Endothelial cell of umbilical vein (primary cell): ENCODE results near the gene SPAG6. TPM values are rescaled to one million over a fixed set of nuclear protein-coding genes. Genes with fewer than 3 reads are reported as not detected.

ENCODE experiments used
- BruUV-seq: library from RNA; stranded (reverse); fragments of 400-500 nt; replicated peaks from 2 replicates; lab custom pipeline; 2021; lab: Mats Ljungman, UMichigan
- CTCF ChIA-PET: fragments of 300-600, 350-600 bp; sonication (Branson Sonifier 250); formaldehyde crosslinking; loops from one replicate; lab custom pipeline; 2021; ENCODE audit warnings: antibody characterized with exemption, inconsistent platforms; lab: Charles Lee
- POLR2A ChIA-PET: fragments of 300-600, 350-600 bp; sonication (Branson Sonifier 250); formaldehyde crosslinking; loops from one replicate; lab custom pipeline; 2021; ENCODE audit warnings: antibody characterized with exemption, inconsistent platforms; lab: Charles Lee
- DNase-seq: peaks from one replicate; pipeline ENCODE4 v3.0.0-alpha.2; 2011; ENCODE audit warnings: low read depth, low spot score
- FAIRE-seq: peaks from 2 replicates; lab custom pipeline; 2011; peaks lifted over from hg19 to GRCh38; lab: Jason Lieb, UNC
- H2AFZ ChIP-seq: 2 replicates; pipeline ENCODE4 v1.6.0; 2012; ENCODE audit warnings: low read depth, low read length, control low read depth, inconsistent platforms
- H3K27ac ChIP-seq: 2 replicates; pipeline ENCODE4 v1.5.1; 2011; ENCODE audit warnings: low read depth, mild to moderate bottlenecking, control low read depth, low read length, moderate library complexity; ENCODE audit not compliant: insufficient read depth
- H3K27me3 ChIP-seq, 2 experiments: 2 replicates each; pipeline versions ENCODE4 v1.6.0 to v1.6.1; 2011; ENCODE audit warnings: low read length in 2 of 2, mixed read lengths in 1 of 2; ENCODE audit not compliant: control insufficient read depth in 2 of 2, insufficient read depth in 2 of 2
- H3K36me3 ChIP-seq, 2 experiments: 2 replicates in 1 of 2; 3 replicates in 1 of 2; pipeline ENCODE4 v1.5.1; 2011; ENCODE audit warnings: low read length in 2 of 2, mild to moderate bottlenecking in 1 of 2, moderate library complexity in 1 of 2; ENCODE audit not compliant: control insufficient read depth in 2 of 2, insufficient read depth in 2 of 2; ENCODE audit errors: extremely low read depth in 1 of 2
- H3K4me1 ChIP-seq: 3 replicates; pipeline ENCODE4 v1.5.1; 2011; ENCODE audit warnings: mild to moderate bottlenecking, low read length; ENCODE audit not compliant: control insufficient read depth, insufficient read depth; ENCODE audit errors: extremely low read depth
- H3K4me2 ChIP-seq: 2 replicates; pipeline ENCODE4 v1.6.1; 2011; ENCODE audit warnings: low read length, control low read depth, mixed read lengths; ENCODE audit not compliant: insufficient read depth
- H3K4me3 ChIP-seq, 3 experiments: fragments of 200-600 bp in 1 of 3; sonication (generic), shearing (Covaris generic) in 1 of 3; replicated peaks in 1 of 3; 2 replicates each; pipeline ENCODE4 v1.5.1; 2011 to 2016; ENCODE audit warnings: control low read depth in 3 of 3, low read length in 3 of 3, mild to moderate bottlenecking in 2 of 3, inconsistent platforms in 1 of 3, low read depth in 1 of 3, moderate library complexity in 1 of 3; ENCODE audit not compliant: insufficient read depth in 1 of 3
- H3K79me2 ChIP-seq: 2 replicates; pipeline ENCODE4 v1.6.0; 2012; ENCODE audit warnings: low read length, inconsistent platforms; ENCODE audit not compliant: control insufficient read depth, insufficient read depth
- H3K9ac ChIP-seq: replicated peaks from 2 replicates; pipeline ENCODE3; 2011; ENCODE audit warnings: low read length, control low read depth; ENCODE audit not compliant: insufficient read depth; ENCODE audit errors: extremely low read depth
- H3K9me1 ChIP-seq: replicated peaks from 3 replicates; pipeline ENCODE4 v1.6.0; 2011; ENCODE audit warnings: mild to moderate bottlenecking, low read length; ENCODE audit not compliant: control insufficient read depth, insufficient read depth; ENCODE audit errors: extremely low read depth
- H3K9me3 ChIP-seq: replicated peaks from 2 replicates; pipeline ENCODE4 v1.5.1; 2012; ENCODE audit warnings: low read length, inconsistent platforms; ENCODE audit not compliant: control insufficient read depth, insufficient read depth
- H4K20me1 ChIP-seq: replicated peaks from 2 replicates; pipeline ENCODE3; 2011; ENCODE audit warnings: mild to moderate bottlenecking, low read length; ENCODE audit not compliant: control insufficient read depth, insufficient read depth; ENCODE audit errors: extremely low read depth
- EZH2 ChIP-seq: IDR thresholded peaks from 2 replicates; pipeline ENCODE4 v1.6.1; 2012; ENCODE audit warnings: borderline replicate concordance, low read depth, mild to moderate bottlenecking, moderate library complexity, low read length, inconsistent platforms; ENCODE audit not compliant: severe bottlenecking
- FOS ChIP-seq: IDR thresholded peaks from 2 replicates; pipeline ENCODE4 v1.6.1; 2011; ENCODE audit warnings: mild to moderate bottlenecking, low read length, moderate library complexity, borderline replicate concordance; ENCODE audit not compliant: insufficient read depth
- GATA2 ChIP-seq: IDR thresholded peaks from 2 replicates; pipeline ENCODE4 v1.7.0; 2011; ENCODE audit warnings: low read depth, mild to moderate bottlenecking, moderate library complexity, mixed read lengths, low read length; ENCODE audit not compliant: insufficient read length, insufficient read depth
- JUN ChIP-seq: IDR thresholded peaks from 2 replicates; pipeline ENCODE4 v1.6.1; 2011; ENCODE audit warnings: borderline replicate concordance, low read depth; ENCODE audit not compliant: insufficient read length, insufficient read depth
- MYC ChIP-seq: IDR thresholded peaks from one replicate; pipeline ENCODE4 v1.6.1; 2011; ENCODE audit warnings: mild to moderate bottlenecking, low read depth, low read length
- POLR2A ChIP-seq: IDR thresholded peaks from 2 replicates; pipeline ENCODE4 v1.6.1; 2012; ENCODE audit warnings: low read depth, mild to moderate bottlenecking, control low read depth, low read length
- POLR2AphosphoS5 ChIP-seq: IDR thresholded peaks from 2 replicates; pipeline ENCODE4 v1.6.1; 2012; ENCODE audit warnings: low read depth, mild to moderate bottlenecking, control low read depth, low read length, moderate library complexity; ENCODE audit not compliant: insufficient read depth
- dilution Hi-C: fragments of 300-500 bp; cut with MboI; formaldehyde crosslinking; loops from one replicate; pipeline ENCODE4 v1.15.0; 2019; ENCODE audit warnings: low sequenced_read_pairs; ENCODE audit not compliant: extremely low pct_ligation_motif_present
- intact Hi-C: fragments of 100-400 bp; cut with micrococcal nuclease; formaldehyde crosslinking; loops from one replicate; pipeline ENCODE4 v1.10.0; 2022
- polyA plus RNA-seq, 4 experiments: library from polyadenylated mRNA; depleted of rRNA in 3 of 4; stranded (reverse) in 3 of 4; unstranded in 1 of 4; fragments of >200 nt; gene quantifications; 2 replicates each; pipeline versions ENCODE4 v1.2.1 to v1.2.3, GENCODE V29; 2011 to 2012; ENCODE audit warnings: missing spikeins in 1 of 4
- total RNA-seq: library from RNA; stranded (reverse); gene quantifications from 2 replicates; pipeline ENCODE4 v1.2.3, GENCODE V29; 2021
- TF ChIP-seq, protein P1 (sequence below): IDR thresholded peaks from 2 replicates; pipeline ENCODE4 v1.6.1; 2011; ENCODE audit not compliant: insufficient read depth, insufficient read length
- TF ChIP-seq, protein P2 (sequence below), 2 donors: IDR thresholded peaks; 1 replicate in 1 of 2; 2 replicates in 1 of 2; pipeline ENCODE4 v1.5.1; 2011; ENCODE audit warnings: low read length in 2 of 2, mild to moderate bottlenecking in 2 of 2, moderate library complexity in 2 of 2, control low read depth in 1 of 2, inconsistent platforms in 1 of 2, low read depth in 1 of 2; ENCODE audit not compliant: insufficient read depth in 1 of 2; ENCODE audit errors: extremely low read depth in 1 of 2

SPAG6 gene
- total and polyA plus RNA-seq, 2 donors (not counting 3 experiments of a cell fraction or from before 2014, with no cell fraction given), result not detected

DNA sequence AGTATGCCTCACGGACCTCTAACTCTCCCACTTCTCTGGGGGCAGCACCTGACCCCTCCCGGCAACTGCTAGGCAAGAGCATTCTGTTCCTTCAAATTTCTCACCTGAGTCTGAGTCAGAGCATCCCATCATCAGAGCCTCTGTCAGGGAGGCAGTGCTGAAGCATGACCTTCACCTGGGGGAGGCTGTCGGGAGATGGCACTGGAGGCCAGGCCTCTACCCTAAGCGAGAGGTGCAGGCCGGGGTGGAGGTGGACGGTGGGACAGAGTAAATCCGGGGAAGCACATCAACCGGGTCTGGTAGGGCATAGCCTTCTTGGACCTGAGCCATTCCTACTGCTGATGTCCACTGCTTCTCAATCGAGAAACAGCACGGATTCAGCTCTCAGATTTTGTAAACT lies 90.4 kb downstream of the SPAG6 start:
- Histone ChIP-seq H3K4me2 (no peak overlapping the region), H4K20me1 (no peaks in the 10 kb centered on the region), H3K9me1 (no peaks in the 10 kb centered on the region), H3K9ac (no peak overlapping the region), H3K27me3 (peaks cover 0 to 3% of the 10 kb centered on the region in 2 experiments), H3K4me1 (peaks cover 27% of the 10 kb centered on the region), H3K79me2 (peaks cover 2% of the 10 kb centered on the region), H3K36me3 (no peaks in the 10 kb centered on the region), H2AFZ (no peak overlapping the region), H3K27ac (no peak overlapping the region), H3K4me3 (no peak overlapping the region), H3K9me3 (no peaks in the 10 kb centered on the region)
- TF ChIP-seq, protein P1, sequence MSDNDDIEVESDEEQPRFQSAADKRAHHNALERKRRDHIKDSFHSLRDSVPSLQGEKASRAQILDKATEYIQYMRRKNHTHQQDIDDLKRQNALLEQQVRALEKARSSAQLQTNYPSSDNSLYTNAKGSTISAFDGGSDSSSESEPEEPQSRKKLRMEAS, result no peak
- no peak for TF ChIP-seq FOS
- TF ChIP-seq EZH2, result no peak
- no TSS peak for BruUV-seq
- FAIRE-seq, result no peak
- ChIA-PET CTCF (interaction anchor here (1.6 to 2.0 kb wide), 3 partner anchors 95 to 553 kb away, joined by 3 to 10 read pairs (median 4); partner anchors contain the start of gene COMMD3), POLR2A (no interaction called here)
- intact Hi-C loops (loop anchor here (2.0 to 10.0 kb wide), 7 partner anchors 41 to 938 kb away; partner anchors contain the start of genes COMMD3, DNAJC1 and PIP4K2A), dilution Hi-C loops (no loop called here)
- DNase-seq, result no peak

DNA sequence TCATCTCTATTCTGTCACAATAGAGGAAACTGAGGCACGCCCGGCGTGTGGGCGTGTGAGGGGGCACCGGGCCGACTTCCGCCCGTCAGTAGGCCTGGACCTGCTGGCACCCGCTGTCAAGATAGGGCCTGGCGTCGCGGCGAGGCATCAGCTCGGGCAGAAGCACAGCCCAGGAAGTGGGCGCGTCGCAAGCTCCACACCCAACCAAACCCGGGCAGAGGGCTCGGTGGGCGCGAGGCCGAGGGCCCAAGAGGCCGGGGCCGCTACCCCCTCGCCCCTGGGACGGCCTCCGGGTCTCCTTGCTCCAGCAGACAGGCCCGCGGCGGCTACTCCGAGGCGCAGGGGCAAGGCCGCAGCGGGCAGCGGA lies 91.2 kb downstream of the SPAG6 start:
- POLR2A ChIA-PET, result interaction anchor here (1.0 to 1.3 kb wide), 5 partner anchors 9 to 121 kb away, joined by 3 to 8 read pairs (median 4); partner anchors contain the start of gene COMMD3
- CTCF ChIA-PET, result interaction anchor here (1.0 to 2.0 kb wide), 5 partner anchors 96 to 552 kb away, joined by 3 to 10 read pairs (median 4); partner anchors contain the start of gene COMMD3
- Histone ChIP-seq H3K9me3 (no peaks in the 10 kb centered on the region), H3K4me2 (peak overlapping the region; percentile 92), H3K79me2 (peaks cover 2% of the 10 kb centered on the region), H2AFZ (peak overlapping the region; percentile 97), H3K4me1 (peaks cover 27% of the 10 kb centered on the region), H3K36me3 (no peaks in the 10 kb centered on the region), H3K4me3 (peak overlapping the region; percentile 2 to 69 (median 66)), H4K20me1 (no peaks in the 10 kb centered on the region), H3K9ac (peak overlapping the region; percentile 99), H3K27me3 (peaks cover 2 to 9% of the 10 kb centered on the region in 2 experiments), H3K27ac (peak overlapping the region; percentile 94), H3K9me1 (no peaks in the 10 kb centered on the region)
- TF ChIP-seq, protein P2, sequence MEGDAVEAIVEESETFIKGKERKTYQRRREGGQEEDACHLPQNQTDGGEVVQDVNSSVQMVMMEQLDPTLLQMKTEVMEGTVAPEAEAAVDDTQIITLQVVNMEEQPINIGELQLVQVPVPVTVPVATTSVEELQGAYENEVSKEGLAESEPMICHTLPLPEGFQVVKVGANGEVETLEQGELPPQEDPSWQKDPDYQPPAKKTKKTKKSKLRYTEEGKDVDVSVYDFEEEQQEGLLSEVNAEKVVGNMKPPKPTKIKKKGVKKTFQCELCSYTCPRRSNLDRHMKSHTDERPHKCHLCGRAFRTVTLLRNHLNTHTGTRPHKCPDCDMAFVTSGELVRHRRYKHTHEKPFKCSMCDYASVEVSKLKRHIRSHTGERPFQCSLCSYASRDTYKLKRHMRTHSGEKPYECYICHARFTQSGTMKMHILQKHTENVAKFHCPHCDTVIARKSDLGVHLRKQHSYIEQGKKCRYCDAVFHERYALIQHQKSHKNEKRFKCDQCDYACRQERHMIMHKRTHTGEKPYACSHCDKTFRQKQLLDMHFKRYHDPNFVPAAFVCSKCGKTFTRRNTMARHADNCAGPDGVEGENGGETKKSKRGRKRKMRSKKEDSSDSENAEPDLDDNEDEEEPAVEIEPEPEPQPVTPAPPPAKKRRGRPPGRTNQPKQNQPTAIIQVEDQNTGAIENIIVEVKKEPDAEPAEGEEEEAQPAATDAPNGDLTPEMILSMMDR (IDR thresholded peaks at IDR 0.05; ENCODE audit: extremely low read depth in 1 of 2, insufficient read depth in 1 of 2, low read depth in 1 of 2, low read length in 2 of 2), result no peak
- no peak for TF ChIP-seq GATA2
- TF ChIP-seq JUN, result no peak
- no peak for TF ChIP-seq EZH2
- no peak for TF ChIP-seq POLR2A
- TF ChIP-seq, protein P1, result no peak
- no peak for TF ChIP-seq POLR2AphosphoS5
- TF ChIP-seq FOS, result no peak
- TF ChIP-seq MYC, result no peak
- DNase-seq (no peak), FAIRE-seq (no peak)
- dilution Hi-C loops, result no loop called here
- intact Hi-C loops, result loop anchor here (2.0 to 10.0 kb wide), 7 partner anchors 40 to 939 kb away; partner anchors contain the start of genes COMMD3, DNAJC1 and PIP4K2A
- TSS peak; percentile 81 for BruUV-seq
